SKM-1 treated with dmso at 0.1 percent for 144 hours (cell line): ENCODE results near the gene EFCAB8.
"Not testable (repeated sequence)": the region's sequence is repeated elsewhere in the genome, so short reads cannot be mapped to it uniquely, and the experiment has no call there.

ENCODE experiments used
- DNase-seq: peaks from one replicate; lab custom pipeline; 2025; ENCODE audit not compliant: unreplicated experiment; lab: John Stamatoyannopoulos, UW

Gene EFCAB8

DNA sequence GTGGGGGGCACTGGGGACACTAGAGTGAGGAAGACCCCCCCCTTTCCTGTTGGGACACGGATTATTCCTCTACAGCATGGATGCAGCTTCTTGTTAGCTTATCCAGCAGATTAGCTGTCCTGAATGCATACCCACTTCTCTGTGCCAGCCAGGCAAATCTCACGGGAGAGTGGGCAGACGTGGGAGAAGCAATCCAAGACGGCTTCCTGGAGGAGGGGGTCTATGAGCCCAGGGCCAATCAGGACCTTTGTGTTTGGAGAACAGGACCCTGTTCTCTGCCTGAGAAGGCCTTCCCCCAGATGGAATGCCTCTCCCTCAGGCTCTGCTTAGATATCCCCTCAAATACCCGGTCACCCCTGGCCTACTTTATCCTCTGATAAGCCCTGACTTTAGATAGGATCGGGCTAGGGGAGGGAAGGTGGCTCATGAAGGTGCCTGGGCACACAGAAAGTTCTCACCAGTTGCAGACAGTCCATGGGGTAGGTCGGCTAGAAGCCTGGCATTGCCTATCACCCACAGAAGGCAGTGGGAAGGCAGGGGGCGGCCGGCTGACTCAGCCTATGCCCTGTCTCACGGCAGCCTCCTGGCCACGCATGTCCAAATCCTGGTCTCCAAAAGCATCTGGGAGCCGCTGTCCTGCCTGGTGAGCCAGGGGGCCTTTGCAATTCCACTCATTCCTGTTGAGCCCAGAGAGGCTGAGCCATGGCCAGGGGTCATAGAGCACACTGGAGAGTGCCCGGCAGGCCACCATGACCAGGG lies 110.8 kb downstream of the EFCAB8 start:
- no peak for DNase-seq

GRCh38 chr20:32970115-32970972 lies 111.6 kb downstream of the EFCAB8 start:
- DNase-seq = no peak

DNA sequence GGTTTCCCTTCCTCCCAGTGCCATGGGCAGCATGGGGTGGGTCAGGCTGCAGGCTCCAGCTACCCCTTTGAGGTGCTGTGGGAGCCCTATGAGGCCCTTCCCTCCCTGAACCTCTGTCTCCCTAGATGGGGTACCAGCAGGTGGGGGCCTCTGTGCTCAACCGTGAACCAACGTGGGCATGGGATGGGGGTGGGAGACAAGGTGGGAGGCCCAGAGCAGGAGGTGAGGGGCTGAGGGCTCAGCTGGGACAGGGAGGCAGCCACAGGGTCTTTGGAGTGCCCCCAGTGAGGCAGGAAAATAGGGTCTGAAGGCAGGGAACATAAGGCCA lies 112.2 kb downstream of the EFCAB8 start:
- no peak for DNase-seq

- no peak for DNase-seq
Measured at GRCh38 chr20:32971703-32972161, 113.0 kb downstream of the EFCAB8 start.

DNA sequence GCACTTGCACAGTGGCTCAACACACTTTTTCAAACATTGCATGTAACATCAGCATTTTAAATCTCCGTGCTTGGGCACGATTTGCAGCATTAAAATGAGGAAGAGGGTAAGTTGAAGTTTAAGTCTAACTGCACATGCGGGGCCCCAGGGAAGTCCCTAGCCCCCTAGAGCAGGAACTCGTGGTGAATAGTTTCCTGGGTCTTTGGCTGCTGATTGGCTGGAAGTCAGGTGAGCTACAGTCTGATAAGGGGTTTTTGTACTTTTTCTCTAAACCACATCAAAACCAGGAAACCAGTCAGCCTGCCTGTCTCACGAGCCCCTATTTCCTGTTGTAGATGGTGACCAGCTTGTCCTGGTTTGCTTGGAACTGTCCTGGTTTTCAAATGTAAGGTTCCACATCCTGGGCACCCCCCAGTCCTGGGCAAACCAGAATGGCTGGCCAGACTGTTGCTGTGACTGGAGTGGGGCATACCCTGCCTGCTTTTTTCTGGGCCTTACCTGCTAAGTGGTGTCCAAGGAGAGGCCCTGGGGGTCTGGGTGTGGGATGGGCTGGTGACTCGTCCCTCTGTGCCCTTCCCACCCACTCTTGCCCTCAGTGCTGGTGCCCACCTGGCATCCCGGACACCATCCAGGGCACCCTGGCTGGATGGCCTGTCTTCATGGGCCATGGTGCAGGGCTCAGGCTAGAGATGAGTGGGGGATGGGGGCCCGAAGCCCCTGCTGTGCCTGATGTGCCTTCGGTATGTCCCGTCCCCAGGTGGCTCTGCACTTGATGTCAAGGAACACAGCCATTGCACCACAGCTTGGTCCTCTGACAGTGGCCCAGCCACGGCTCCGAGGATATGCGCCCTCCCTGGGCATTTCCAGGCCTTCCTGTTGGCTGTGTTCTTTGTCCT lies 113.7 kb downstream of the EFCAB8 start:
- DNase-seq = peak; percentile 49

DNA sequence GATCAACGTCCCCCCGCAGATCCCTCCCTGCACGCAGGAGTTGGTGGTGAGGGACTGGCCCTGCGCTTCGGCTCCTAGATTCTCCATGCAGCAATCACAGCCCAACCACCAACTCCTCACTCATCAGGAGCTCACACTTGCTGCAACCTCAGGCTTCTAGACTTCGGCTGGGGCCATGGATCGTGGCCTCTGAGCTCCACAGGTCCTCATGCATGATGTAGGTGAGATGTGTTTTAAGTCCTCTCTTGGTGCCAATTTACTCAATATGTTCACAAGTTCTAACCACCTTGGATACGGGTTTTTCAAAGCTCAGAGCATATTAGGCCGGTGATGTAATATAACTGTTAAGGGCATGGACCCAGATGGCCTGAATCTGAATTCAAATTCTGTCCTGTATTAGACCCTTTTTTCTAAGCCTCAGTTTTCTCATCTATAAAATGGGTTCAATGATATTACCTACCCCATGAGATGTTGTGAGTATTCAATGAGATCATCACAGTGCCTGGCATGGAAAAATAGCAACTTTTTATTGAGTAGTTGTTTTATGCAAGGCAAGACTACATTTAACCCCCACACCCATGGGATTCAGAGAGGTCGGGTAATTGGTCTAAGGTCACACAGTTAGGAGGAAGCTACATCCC lies 114.5 kb downstream of the EFCAB8 start:
- DNase-seq = no peak

DNA sequence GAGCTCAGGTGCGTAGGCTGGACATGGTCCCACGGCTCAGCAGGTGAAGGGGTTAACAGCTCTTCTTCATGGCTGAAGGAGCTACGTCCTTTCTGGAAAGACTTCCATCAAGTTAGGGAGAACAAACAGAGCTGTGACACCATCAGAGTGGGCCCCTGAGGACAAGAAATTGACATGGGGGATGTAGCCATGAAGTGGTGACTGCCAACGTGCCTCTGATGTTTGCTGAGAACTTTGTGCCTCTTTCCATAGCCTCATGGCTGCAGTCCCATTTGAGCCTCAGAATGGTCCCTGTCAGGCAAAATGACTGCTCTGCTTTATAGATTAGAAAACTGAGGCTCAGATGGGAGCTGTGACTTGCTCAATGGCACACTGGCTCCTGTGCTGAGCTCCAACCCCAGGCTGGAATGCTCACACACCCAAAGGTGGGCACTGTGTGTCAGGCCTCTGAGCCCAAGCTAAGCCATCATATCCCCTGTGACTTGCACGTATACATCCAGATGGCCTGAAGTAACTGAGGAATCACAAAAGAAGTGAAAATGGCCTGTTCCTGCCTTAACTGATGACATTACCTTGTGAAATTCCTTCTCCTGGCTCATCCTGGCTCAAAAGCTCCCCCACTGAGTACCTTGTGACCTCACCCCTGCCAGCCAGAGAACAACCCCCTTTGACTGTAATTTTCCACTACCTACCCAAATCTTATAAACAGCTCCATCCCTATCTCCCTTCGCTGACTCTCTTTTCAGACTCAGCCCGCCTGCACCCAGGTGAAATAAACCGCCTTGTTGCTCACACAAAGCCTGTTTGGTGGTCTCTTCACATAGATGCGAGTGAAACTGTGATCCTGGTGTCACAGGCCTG lies 115.7 kb downstream of the EFCAB8 start:
- not testable (repeated sequence) for DNase-seq

DNA sequence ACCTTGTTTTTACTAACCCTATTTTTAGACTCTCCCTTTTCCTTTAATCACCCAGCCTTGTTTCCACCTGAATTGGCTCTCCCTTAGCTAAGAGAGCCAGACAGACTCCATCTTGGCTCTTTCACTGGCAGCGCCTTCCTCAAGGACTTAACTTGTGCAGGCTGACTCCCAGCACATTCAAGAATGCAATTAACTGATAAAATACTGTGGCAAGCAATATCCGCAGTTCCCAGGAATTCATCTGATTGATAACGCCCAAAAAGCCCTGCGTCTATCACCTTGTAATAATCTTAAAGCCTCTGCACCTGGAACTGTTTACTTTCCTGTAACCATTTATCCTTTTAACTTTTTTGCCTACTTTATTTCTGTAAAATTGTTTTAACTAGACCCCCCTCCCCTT lies 116.4 kb downstream of the EFCAB8 start:
- not testable (repeated sequence) for DNase-seq

GRCh38 chr20:32975698-32976674 lies 117.3 kb downstream of the EFCAB8 start:
- DNase-seq = no peak

DNA sequence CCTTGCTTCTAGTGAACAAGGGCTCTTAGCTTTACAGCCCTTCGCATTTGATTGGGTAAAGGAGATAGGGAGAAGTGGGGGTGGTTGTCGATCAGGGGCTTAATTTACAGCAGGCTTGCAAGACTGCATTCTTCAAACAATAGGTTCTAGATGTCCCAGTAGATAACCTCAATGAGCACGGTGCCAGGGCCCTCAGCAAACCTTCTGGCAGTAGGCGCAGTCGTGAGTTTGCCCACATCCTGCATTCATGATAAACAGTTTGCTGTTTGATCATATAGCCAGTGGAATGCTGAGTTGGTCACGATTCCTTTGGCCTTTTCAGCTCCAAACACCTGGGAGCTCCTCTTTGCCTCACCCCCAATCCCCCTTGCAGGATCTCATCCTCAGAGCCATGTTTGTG lies 118.0 kb downstream of the EFCAB8 start:
- DNase-seq = no peak

- no peak for DNase-seq
Measured at GRCh38 chr20:32977281-32978008, 118.7 kb downstream of the EFCAB8 start.

DNA sequence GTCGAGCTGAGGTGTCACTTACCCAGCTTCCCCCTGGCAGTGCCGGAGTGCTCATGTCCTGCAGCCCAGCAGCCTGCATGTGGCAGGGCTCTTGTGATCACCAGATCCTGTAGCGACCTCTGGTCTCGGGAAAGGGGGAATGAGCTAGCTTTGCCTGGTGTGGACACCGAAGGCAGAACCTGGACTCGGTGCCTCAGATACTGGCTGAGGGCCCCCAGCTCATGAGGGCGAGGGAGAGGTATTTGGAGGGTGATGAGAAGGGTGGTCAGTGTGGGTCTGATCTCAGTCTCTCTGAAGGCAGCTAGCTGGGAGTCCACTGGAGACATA lies 119.2 kb downstream of the EFCAB8 start:
- no peak for DNase-seq

GRCh38 chr20:32979201-32979998 lies 120.7 kb downstream of the EFCAB8 start:
- DNase-seq = no peak

- DNase-seq = no peak
Measured at GRCh38 chr20:32980131-32980941, 121.6 kb downstream of the EFCAB8 start.

GRCh38 chr20:32980990-32981389 lies 122.3 kb downstream of the EFCAB8 start:
- DNase-seq = no peak

GRCh38 chr20:32982617-32983458 lies 124.1 kb downstream of the EFCAB8 start:
- no peak for DNase-seq
